K562 (cell line): ENCODE results near the gene SLC12A9. TPM values are rescaled to one million over a fixed set of nuclear protein-coding genes. Genes with fewer than 3 reads are reported as not detected.

Experiments used
- CHCHD3 ChIP-seq: fragments of 250-450 bp; sonication (Bioruptor Pico); IDR thresholded peaks from 2 replicates; pipeline ENCODE4 v2.1.2; 2022; ENCODE audit warnings: mild to moderate bottlenecking
- CTCF ChIP-seq, 3 experiments: IDR thresholded peaks in 2 of 3; conservative IDR thresholded peaks in 1 of 3; 2 replicates each; pipeline ENCODE4 v1.5.1; 2011 to 2012; ENCODE audit warnings: low read length in 3 of 3, mild to moderate bottlenecking in 3 of 3, control low read depth in 2 of 3, improper control_type of control experiment in 1 of 3, inconsistent platforms in 1 of 3, low read depth in 1 of 3, mixed read lengths in 1 of 3, moderate library complexity in 1 of 3; ENCODE audit not compliant: insufficient read depth in 2 of 3
- ETV6 ChIP-seq, 3 experiments: fragments of 150-350 bp in 1 of 3; sonication (generic) in 1 of 3; formaldehyde crosslinking in 1 of 3; IDR thresholded peaks; 2 replicates each; pipeline versions ENCODE4 v1.6.1 to v1.8.0; 2014 to 2022; ENCODE audit warnings: borderline replicate concordance in 2 of 3, low read depth in 2 of 3, antibody characterized with exemption in 1 of 3, low read length in 1 of 3, mild to moderate bottlenecking in 1 of 3, missing genetic modification reagents in 1 of 3
- GATAD2A ChIP-seq: fragments of 450-650 bp; IDR thresholded peaks from 2 replicates; pipeline ENCODE4 v1.6.1; 2017
- MGA ChIP-seq: fragments of 450-650 bp; IDR thresholded peaks from 2 replicates; pipeline ENCODE4 v1.6.1; 2016; ENCODE audit warnings: mild to moderate bottlenecking, moderate library complexity
- NRF1 ChIP-seq, 2 experiments: fragments of 450-650 bp; IDR thresholded peaks in 1 of 2; conservative IDR thresholded peaks in 1 of 2; 2 replicates each; pipeline ENCODE4 v1.6.1; 2014; ENCODE audit warnings: mild to moderate bottlenecking in 2 of 2
- RB1 ChIP-seq: fragments of 450-650 bp; IDR thresholded peaks from 2 replicates; pipeline ENCODE4 v1.6.1; 2017; ENCODE audit warnings: low read depth, mild to moderate bottlenecking
- RBM15 ChIP-seq: fragments of 200-400 bp; formaldehyde crosslinking; IDR thresholded peaks from 2 replicates; pipeline ENCODE4 v1.6.1; 2018; ENCODE audit warnings: mild to moderate bottlenecking, low read length, moderate library complexity; ENCODE audit not compliant: insufficient read depth
- SIN3B ChIP-seq: fragments of 450-650 bp; IDR thresholded peaks from 2 replicates; pipeline ENCODE4 v1.6.1; 2017; ENCODE audit warnings: low read depth, mild to moderate bottlenecking, moderate library complexity
- USF2 ChIP-seq: sonication (generic); formaldehyde crosslinking; IDR thresholded peaks from 2 replicates; pipeline ENCODE4 v1.5.0; 2020; ENCODE audit warnings: missing genetic modification reagents
- ZNF41 ChIP-seq: fragments of 250-450 bp; sonication (Bioruptor Pico); conservative IDR thresholded peaks from 2 replicates; pipeline ENCODE4 v1.4.0; 2020; ENCODE audit warnings: mild to moderate bottlenecking
- ZNF668 ChIP-seq: fragments of 250-450 bp; sonication (Bioruptor Pico); IDR thresholded peaks from 2 replicates; pipeline ENCODE4 v1.8.0; 2022; ENCODE audit warnings: mild to moderate bottlenecking, inconsistent platforms
- polyA plus RNA-seq, 8 experiments: library from polyadenylated mRNA; depleted of rRNA in 4 of 8; stranded (reverse) in 5 of 8; unstranded in 3 of 8; fragments of >200 nt; fragmentation: Nextera tagmentation in 2 of 8; fragmentation: Illumina TruSeq in 1 of 8; extraction: Ambion mirVana in 2 of 8; extraction: Trizol in 1 of 8; gene quantifications; 2 replicates each; pipeline versions ENCODE4 v1.2.1 to v1.2.3, GENCODE V29; 2011 to 2014; ENCODE audit warnings: inconsistent platforms in 1 of 8, missing spikeins in 1 of 8
- total RNA-seq, 7 experiments: library from RNA; depleted of rRNA in 6 of 7; stranded (reverse); fragments of >200 nt in 6 of 7; fragmentation: Illumina TruSeq in 2 of 7; extraction: Trizol in 2 of 7; gene quantifications; 2 replicates each; pipeline versions ENCODE4 v1.2.1 to v1.2.3, GENCODE V29; 2011 to 2021; ENCODE audit warnings: low replicate concordance in 1 of 7

The SLC12A9 gene
- total and polyA plus RNA-seq, 9 of the 15 experiments (the other 6 are each of a cell fraction or from before 2014, with no cell fraction given): 0.06 to 20.2 (median 10.7) TPM

DNA sequence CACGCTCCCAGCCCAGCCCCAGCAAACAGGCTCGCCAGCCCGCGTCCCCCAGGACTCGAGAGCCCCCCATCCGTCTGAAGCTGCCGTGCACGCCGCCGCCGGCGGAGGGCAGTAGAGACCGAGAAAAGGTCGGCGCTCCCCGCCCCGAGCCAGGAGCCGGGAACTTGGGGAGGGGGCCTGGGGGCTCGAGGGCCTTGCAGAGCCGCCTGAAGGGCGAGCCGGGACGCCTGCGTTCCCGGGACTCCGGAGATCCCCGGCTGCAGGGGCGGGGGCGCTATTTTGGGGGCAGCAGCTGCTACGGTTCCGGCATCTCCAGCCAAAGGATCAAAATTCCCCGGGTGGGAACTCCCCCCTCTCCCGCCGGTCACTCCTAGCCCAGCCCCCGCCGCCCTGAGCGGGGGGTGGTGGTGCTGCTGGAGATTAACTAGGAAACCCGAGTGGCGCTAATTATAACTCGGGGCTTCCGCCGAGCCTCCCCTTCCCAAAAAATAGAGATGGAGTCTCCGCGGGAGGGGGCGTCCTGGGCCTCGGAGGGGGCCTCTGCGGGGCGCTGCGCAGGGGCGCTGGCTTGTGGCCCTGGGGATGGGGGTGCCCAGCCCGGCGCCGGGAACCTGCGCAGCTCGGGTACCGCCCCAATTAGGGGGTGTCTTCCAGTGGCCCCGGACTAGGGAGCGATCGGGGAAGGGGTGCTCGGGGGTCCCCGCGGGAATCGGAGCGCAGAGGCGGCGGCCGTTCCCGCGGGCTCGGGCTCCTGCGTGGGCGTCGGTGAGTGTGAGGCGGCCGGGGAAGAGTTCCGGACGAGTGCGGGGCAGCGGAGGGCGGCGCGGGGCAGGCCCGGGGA is 42.6 kb downstream of the SLC12A9 start (continued):
- no peak for TF ChIP-seq USF2 (CRISPR knock-in tag)
- 0 out of 2 replicates have a peak, but pooled peaks have one; percentile 40 for TF ChIP-seq RB1
- peak; percentile 77; the same call in 1 of the 2 replicates for TF ChIP-seq GATAD2A
- TF ChIP-seq CTCF (IDR thresholded peaks at IDR 0.05 in 2 of 3, conservative IDR thresholded peaks at IDR 0.05 in 1 of 3; ENCODE audit: insufficient read depth in 2 of 3, low read depth in 1 of 3, low read length in 3 of 3): peak; percentile 87 to 88 (median 87)
- no peak for TF ChIP-seq CHCHD3 (CRISPR knock-in tag)
- peak; percentile 65 to 72 for TF ChIP-seq NRF1 (conservative IDR thresholded peaks at IDR 0.05 in 1 of 2, IDR thresholded peaks at IDR 0.05 in 1 of 2)
- TF ChIP-seq ZNF41 (CRISPR knock-in tag): no peak
- no peak for TF ChIP-seq SIN3B
- TF ChIP-seq ETV6 (IDR thresholded peaks at IDR 0.05; ENCODE audit: borderline replicate concordance in 1 of 2, low read depth in 2 of 2, low read length in 1 of 2): no peak
- no peak for TF ChIP-seq ETV6 (CRISPR knock-in tag; IDR thresholded peaks at IDR 0.05; ENCODE audit: borderline replicate concordance)
- no peak for TF ChIP-seq RBM15
- TF ChIP-seq MGA: no peak
- no peak for TF ChIP-seq ZNF668 (CRISPR knock-in tag)
